AG09309 (cell line): Measurements from ENCODE around the gene SETBP1.
A peak's percentile ranks its signal among the peaks of the same experiment; 100 is the strongest.

Experiments
- DNase-seq: peaks from one replicate; pipeline ENCODE4 v3.0.0-alpha.2; 2010; ENCODE audit warnings: low read depth
- H3K4me3 ChIP-seq: 2 replicates; pipeline ENCODE4 v1.5.1; 2011; ENCODE audit warnings: mild to moderate bottlenecking, low read depth, low read length, moderate library complexity; ENCODE audit not compliant: control insufficient read depth
- TF ChIP-seq, protein P1 (sequence below): IDR thresholded peaks from 2 replicates; pipeline ENCODE4 v1.5.1; 2011; ENCODE audit warnings: mild to moderate bottlenecking, low read depth, low read length, inconsistent platforms; ENCODE audit not compliant: insufficient read depth, control insufficient read depth; ENCODE audit errors: missing control alignments

SETBP1 gene

DNA sequence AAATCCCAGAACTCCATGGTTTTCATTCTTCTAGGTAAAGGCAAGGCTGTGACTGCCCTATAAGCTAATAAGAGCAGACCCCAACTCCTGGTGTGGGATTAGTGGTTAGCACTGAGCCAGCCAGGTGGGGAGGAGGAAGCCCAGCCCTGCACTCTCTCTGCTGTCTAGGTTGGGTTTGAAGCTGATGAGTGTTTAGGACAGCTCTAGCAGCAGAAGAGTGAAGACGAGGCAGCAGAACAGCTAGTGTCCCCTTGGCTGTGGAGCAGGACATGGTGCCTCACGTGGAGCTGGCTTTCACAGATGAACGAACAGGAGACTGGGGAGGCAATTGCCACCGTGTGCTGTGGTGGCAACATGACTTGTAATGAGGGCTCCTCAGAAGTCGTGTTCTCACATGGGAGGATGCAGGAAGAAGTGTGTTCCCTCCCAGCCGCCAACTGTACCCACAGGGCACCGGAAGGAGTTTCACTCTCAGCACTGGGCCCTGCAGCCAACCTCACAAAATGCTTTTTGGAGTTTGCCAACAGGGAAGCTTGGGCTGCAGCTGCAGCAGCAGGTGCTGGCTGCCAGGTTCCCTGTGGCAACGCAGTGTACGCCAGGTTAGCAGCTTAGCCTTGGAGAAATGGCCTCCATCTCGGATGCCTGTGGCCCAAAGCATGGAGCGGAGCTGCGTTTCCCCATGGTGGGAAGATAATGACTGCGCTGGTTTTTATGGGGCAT, 328.2 kb downstream of the SETBP1 start:
- DNase-seq, result no peak
- no peak overlapping the region for H3K4me3 ChIP-seq
- TF ChIP-seq, protein P1, sequence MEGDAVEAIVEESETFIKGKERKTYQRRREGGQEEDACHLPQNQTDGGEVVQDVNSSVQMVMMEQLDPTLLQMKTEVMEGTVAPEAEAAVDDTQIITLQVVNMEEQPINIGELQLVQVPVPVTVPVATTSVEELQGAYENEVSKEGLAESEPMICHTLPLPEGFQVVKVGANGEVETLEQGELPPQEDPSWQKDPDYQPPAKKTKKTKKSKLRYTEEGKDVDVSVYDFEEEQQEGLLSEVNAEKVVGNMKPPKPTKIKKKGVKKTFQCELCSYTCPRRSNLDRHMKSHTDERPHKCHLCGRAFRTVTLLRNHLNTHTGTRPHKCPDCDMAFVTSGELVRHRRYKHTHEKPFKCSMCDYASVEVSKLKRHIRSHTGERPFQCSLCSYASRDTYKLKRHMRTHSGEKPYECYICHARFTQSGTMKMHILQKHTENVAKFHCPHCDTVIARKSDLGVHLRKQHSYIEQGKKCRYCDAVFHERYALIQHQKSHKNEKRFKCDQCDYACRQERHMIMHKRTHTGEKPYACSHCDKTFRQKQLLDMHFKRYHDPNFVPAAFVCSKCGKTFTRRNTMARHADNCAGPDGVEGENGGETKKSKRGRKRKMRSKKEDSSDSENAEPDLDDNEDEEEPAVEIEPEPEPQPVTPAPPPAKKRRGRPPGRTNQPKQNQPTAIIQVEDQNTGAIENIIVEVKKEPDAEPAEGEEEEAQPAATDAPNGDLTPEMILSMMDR, result no peak

DNA sequence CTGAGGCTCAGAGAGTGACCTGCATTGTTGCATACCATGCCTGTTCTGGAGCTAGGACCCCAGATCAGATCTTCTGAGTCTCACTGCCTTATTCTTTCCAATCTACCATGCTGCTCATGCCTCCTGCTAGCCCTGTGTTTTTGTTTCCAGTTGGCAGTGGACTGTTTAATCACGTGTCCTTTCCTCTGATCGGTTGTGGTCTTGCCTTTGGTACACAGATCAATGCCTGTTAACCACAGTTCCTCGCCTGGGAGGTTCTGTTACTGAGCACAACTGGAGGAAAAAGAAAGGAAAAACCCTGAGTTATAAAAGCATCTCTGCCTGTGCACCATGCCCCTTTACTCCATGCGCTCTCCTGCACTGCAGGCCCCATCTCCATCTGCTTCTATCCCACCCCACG, 329.1 kb downstream of the SETBP1 start:
- H3K4me3 ChIP-seq, result no peak overlapping the region
- TF ChIP-seq, protein P1, result no peak
- no peak for DNase-seq

DNA sequence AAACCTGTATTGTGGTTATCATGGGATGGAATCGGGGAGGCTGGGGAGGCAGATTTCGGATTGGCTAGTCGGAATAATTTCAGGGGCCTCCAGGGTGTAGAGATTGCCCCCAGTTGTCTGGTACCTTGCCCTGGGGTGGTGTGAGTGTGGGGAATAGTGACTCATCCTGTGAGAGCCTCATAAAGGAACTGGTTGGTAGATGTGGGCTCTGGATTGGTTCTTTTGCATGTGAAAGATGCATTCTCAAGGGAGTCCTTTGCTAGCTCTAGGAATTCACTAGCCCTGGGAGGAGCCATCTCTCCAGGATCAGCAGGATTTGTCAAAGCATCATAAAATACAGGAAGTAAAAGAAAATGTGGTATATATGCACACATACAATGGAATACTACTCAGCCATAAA, 331.6 kb downstream of the SETBP1 start:
- TF ChIP-seq, protein P1, result no peak

DNA sequence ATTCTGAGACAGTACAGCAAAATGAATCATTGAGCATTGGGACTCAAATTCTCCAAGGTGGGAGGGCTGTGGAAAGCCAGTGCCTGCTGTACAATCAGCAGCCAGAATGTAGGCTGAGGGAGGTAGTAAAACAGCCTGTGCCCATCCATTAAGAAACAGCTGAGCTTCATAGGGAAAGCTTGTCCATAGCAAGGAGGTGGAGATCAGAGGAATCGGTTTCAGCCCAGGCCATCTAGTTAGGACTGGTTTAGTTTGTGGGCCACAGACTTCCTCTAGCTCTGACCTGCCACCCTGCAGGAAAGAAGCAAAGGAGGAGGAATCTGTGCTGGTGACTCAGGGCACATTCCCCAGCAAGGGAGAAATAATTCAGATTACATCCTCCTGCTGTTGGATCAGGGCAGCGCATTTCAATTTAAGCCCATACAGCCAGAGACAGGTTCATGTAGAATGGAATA, 333.4 kb downstream of the SETBP1 start:
- TF ChIP-seq, protein P1, result peak; percentile 54
- peak; percentile 73 for DNase-seq
- no peak overlapping the region for H3K4me3 ChIP-seq

More for the DNA sequence above, 331.6 kb downstream of the SETBP1 start:
- no peak for DNase-seq
- no peak overlapping the region for H3K4me3 ChIP-seq

DNA sequence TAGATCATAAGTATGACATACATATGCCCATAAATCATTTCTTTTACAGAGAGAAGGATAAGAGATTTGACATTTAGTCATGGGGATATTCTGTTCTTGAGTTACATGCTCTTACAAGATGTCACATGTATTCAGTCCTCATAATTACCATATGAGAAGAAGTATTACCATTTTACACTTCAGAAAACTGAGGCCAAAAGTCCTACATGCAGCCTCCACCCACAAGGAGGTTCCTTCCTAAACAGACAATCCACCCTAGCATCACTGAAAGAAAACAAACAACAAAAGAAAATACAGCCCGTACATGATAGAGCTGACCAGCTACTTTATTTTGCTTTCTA, 335.1 kb downstream of the SETBP1 start:
- DNase-seq, result no peak
- H3K4me3 ChIP-seq, result no peak overlapping the region
- TF ChIP-seq, protein P1, result no peak

DNA sequence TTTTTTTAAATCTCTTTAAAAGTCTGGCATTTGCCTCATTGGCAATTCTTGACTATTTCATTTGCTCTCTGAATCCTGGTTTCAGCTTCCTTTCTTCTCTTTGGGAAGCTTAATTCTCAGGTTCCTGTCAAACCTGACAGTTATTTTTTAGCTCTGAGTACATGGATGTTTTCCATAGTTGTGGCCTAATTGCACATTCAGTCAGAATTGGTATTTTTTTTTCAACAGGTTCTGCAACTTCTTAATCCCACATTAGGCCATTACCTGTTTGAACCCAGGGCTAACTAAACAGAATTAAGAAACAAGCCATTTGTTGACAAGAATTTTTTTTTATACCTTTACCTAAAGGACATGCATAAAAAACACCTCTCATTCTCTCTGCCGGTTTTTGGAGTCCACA, 338.8 kb downstream of the SETBP1 start:
- H3K4me3 ChIP-seq, result no peak overlapping the region
- TF ChIP-seq, protein P1, result no peak
- no peak for DNase-seq
